ENCODE measurements around the gene ATG7.

DNA sequence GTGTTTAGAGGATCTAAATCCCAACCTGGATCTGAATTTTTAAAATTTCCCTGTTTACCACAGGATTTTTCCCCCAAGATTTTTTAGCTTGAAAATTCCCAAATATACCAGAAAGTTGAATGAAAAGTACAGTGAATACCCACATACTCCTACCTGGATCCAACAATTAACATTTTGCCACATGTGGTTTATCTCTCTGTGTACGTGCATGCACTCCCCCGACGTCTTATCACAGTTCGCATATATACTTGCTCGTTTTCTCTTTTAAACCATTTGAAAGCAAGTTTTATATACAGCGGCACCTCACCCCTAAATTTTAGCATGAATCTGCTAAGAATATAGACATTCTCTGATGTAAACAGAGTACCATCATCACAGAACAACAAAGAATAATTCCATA lies 165.3 kb downstream of the ATG7 start:
- TF ChIP-seq ZNF274 (IDR thresholded peaks at IDR 0.05; ENCODE audit: low read depth, low read length) (no peak), YY1 (IDR thresholded peaks at IDR 0.05; ENCODE audit: insufficient read depth, insufficient read length) (no peak)
